HL-60 (cell line): ENCODE measurements around the gene ZBTB25.

Experiments used
- DNase-seq, 2 experiments: peaks; one replicate each; pipeline ENCODE4 v3.0.0-alpha.2; 2010 to 2020; ENCODE audit warnings: low read depth in 1 of 2, low spot score in 1 of 2
- H3K27ac ChIP-seq: fragments of 250-450 bp; sonication (Bioruptor Pico); replicated peaks from 2 replicates; pipeline ENCODE4 v1.5.1; 2020; ENCODE audit warnings: mild to moderate bottlenecking, moderate library complexity
- H3K27me3 ChIP-seq: fragments of 250-450 bp; sonication (Bioruptor Pico); 2 replicates; pipeline ENCODE4 v1.5.1; 2021; ENCODE audit warnings: mild to moderate bottlenecking, moderate library complexity; ENCODE audit not compliant: insufficient read depth, poor library complexity, severe bottlenecking
- H3K4me3 ChIP-seq: replicated peaks from 2 replicates; pipeline ENCODE4 v1.5.1; 2011; ENCODE audit warnings: mild to moderate bottlenecking, control low read depth, low read length; ENCODE audit not compliant: insufficient read depth
- GABPA ChIP-seq: IDR thresholded peaks from 2 replicates; pipeline ENCODE4 v1.6.1; 2012; ENCODE audit warnings: low read depth
- POLR2AphosphoS5 ChIP-seq: IDR thresholded peaks from 2 replicates; pipeline ENCODE4 v1.6.1; 2012; ENCODE audit warnings: low read depth
- SPI1 ChIP-seq: IDR thresholded peaks from 2 replicates; pipeline ENCODE4 v1.6.1; 2012; ENCODE audit warnings: low read depth, mild to moderate bottlenecking, borderline replicate concordance
- TF ChIP-seq, protein P1 (sequence below): IDR thresholded peaks from 2 replicates; pipeline ENCODE4 v1.6.1; 2012; ENCODE audit warnings: low read depth; ENCODE audit not compliant: insufficient replicate concordance
- TF ChIP-seq, protein P2 (sequence below): IDR thresholded peaks from one replicate; pipeline ENCODE4 v1.5.1; 2011; ENCODE audit warnings: low read length, control low read depth, inconsistent platforms; ENCODE audit not compliant: insufficient read depth

ZBTB25 gene

GRCh38 chr14:64464651-64465050, 39.0 kb downstream of the ZBTB25 start:
- no peak overlapping the region for H3K27ac ChIP-seq
- DNase-seq = no peak
- H3K27me3 ChIP-seq = no peaks in the 10 kb centered on the region
- peak overlapping the region; percentile 38 for H3K4me3 ChIP-seq
- TF ChIP-seq SPI1 (no peak), POLR2AphosphoS5 (no peak), GABPA (no peak)
- TF ChIP-seq, protein P1, sequence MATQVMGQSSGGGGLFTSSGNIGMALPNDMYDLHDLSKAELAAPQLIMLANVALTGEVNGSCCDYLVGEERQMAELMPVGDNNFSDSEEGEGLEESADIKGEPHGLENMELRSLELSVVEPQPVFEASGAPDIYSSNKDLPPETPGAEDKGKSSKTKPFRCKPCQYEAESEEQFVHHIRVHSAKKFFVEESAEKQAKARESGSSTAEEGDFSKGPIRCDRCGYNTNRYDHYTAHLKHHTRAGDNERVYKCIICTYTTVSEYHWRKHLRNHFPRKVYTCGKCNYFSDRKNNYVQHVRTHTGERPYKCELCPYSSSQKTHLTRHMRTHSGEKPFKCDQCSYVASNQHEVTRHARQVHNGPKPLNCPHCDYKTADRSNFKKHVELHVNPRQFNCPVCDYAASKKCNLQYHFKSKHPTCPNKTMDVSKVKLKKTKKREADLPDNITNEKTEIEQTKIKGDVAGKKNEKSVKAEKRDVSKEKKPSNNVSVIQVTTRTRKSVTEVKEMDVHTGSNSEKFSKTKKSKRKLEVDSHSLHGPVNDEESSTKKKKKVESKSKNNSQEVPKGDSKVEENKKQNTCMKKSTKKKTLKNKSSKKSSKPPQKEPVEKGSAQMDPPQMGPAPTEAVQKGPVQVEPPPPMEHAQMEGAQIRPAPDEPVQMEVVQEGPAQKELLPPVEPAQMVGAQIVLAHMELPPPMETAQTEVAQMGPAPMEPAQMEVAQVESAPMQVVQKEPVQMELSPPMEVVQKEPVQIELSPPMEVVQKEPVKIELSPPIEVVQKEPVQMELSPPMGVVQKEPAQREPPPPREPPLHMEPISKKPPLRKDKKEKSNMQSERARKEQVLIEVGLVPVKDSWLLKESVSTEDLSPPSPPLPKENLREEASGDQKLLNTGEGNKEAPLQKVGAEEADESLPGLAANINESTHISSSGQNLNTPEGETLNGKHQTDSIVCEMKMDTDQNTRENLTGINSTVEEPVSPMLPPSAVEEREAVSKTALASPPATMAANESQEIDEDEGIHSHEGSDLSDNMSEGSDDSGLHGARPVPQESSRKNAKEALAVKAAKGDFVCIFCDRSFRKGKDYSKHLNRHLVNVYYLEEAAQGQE = no peak
- TF ChIP-seq, protein P2, sequence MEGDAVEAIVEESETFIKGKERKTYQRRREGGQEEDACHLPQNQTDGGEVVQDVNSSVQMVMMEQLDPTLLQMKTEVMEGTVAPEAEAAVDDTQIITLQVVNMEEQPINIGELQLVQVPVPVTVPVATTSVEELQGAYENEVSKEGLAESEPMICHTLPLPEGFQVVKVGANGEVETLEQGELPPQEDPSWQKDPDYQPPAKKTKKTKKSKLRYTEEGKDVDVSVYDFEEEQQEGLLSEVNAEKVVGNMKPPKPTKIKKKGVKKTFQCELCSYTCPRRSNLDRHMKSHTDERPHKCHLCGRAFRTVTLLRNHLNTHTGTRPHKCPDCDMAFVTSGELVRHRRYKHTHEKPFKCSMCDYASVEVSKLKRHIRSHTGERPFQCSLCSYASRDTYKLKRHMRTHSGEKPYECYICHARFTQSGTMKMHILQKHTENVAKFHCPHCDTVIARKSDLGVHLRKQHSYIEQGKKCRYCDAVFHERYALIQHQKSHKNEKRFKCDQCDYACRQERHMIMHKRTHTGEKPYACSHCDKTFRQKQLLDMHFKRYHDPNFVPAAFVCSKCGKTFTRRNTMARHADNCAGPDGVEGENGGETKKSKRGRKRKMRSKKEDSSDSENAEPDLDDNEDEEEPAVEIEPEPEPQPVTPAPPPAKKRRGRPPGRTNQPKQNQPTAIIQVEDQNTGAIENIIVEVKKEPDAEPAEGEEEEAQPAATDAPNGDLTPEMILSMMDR = no peak

GRCh38 chr14:64463873-64464272, 39.8 kb downstream of the ZBTB25 start:
- TF ChIP-seq, protein P1 = no peak
- TF ChIP-seq GABPA (no peak), POLR2AphosphoS5 (no peak), SPI1 (no peak)
- TF ChIP-seq, protein P2 = no peak
- Histone ChIP-seq H3K4me3 (no peak overlapping the region), H3K27ac (no peak overlapping the region), H3K27me3 (no peaks in the 10 kb centered on the region)
- DNase-seq = no peak

GRCh38 chr14:64463195-64463594, 40.4 kb downstream of the ZBTB25 start:
- TF ChIP-seq POLR2AphosphoS5 (no peak), SPI1 (no peak), GABPA (no peak)
- TF ChIP-seq, protein P1 = no peak
- TF ChIP-seq, protein P2 = no peak
- H3K27me3 ChIP-seq = no peaks in the 10 kb centered on the region
- H3K27ac ChIP-seq = no peak overlapping the region
- DNase-seq = no peak
- no peak overlapping the region for H3K4me3 ChIP-seq
